GM21447 (cell line): ENCODE data around the gene RYR2.
"Not testable (repeated sequence)": the region's sequence is repeated elsewhere in the genome, so short reads cannot be mapped to it uniquely, and the experiment has no call there.

ENCODE experiments used
- ATAC-seq: cut with Tn5 transposase; IDR thresholded peaks from one replicate; pipeline ENCODE4 v1.9.1; 2021; ENCODE audit not compliant: unreplicated experiment

Gene RYR2

DNA sequence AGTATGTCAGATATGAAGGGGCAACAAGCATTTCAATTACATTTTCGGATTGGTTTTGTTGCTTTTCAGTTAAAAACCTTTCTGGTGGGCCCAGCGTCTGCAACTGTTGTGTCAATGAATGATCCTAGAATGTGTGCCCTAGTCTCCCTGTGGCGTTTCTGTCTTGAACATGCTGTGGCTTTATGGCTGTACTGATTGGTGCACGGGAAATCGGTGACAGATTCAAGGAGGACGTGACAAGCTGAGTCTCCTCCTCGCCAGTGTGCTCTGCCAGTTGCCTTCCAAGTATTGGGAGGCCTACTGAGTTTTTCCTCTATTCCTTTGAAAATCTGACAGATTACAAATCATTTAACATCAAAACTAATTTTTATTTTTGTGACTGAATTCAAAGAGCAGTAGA lies 721.2 kb downstream of the RYR2 start:
- no peak for ATAC-seq

DNA sequence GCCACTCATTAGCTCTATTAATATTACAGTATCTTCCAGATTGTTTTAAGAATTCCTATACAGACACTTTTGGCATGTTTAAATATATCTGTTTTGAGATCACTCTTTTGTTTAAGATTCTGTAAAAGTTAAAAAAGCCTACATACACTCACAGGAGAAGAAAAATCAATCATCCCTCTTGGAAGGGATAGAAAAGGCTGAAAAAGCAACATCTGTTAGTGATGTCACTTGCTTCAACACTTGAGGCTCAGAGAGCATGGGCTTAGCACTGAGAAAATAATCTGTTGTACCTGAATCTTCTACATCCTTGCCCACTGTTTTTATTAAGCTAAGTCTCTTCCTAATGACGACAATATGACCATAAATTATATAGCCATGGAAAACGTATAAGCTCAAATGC lies 721.8 kb downstream of the RYR2 start:
- no peak for ATAC-seq

DNA sequence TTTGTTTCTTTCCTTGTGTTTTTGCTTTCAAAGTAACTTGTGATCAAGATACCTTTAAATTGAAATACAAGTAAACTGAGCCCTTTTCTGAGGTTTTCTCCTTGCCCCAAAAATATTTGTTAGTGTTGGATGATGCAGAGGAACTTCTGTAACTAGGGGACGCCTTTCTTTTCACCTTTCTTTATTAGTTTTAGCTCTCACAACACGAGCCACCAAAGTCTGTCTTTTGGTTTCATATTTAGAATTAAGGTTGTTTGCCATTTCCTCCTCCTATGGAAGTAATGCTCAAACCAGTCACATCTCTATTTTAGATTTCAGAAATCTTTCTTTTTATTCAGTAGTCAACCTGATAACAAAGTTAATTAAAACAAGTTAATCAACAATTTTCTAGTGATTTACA lies 727.9 kb downstream of the RYR2 start:
- no peak for ATAC-seq

GRCh38 chr1:237772009-237772408 lies 730.0 kb downstream of the RYR2 start:
- ATAC-seq = no peak

DNA sequence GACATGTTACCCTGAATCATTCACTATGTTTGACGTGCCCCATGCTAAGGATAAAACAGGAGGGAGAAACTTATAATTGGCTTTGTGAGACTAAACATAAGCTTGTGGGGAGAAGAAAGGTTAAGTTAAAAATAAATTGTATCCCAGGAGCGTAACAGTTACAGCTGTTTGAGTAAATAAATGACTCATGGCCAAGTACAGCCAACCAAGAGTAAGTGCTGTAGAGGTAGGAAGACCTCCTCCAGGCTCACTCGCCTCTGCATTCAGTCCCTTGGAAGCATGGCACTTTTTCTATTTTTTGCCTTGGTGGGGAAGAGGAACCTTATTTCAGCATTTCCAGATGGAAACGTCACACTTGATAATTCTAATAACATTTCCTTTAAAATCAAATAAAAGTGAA lies 732.3 kb downstream of the RYR2 start:
- no peak for ATAC-seq

- no peak for ATAC-seq
These were observed 737.4 kb downstream of the RYR2 start for GRCh38 chr1:237779356-237779755.

GRCh38 chr1:237786066-237786719 lies 744.2 kb downstream of the RYR2 start:
- no peak for ATAC-seq

GRCh38 chr1:237788069-237788468 lies 746.1 kb downstream of the RYR2 start:
- ATAC-seq = no peak

- no peak for ATAC-seq
These were observed 747.6 kb downstream of the RYR2 start for GRCh38 chr1:237789619-237790018.

DNA sequence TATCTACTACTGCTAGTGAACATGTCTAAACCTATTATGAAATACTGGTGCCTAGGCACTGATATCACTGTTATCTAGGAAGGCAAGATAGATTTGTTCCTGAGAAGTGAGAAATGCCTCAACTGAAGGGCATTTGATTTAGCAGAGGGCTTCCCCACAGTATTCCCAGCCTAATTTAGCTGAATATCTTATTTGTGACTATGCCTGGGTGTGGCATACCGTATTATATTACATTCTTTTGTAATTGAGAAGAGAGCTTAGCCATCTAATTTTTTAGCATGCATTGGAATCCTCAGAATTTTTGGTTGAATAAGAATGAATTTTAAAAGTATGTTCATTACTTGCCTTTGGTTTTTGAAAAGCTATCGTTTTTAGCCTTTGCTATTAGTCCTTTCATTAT lies 749.6 kb downstream of the RYR2 start:
- ATAC-seq = no peak

DNA sequence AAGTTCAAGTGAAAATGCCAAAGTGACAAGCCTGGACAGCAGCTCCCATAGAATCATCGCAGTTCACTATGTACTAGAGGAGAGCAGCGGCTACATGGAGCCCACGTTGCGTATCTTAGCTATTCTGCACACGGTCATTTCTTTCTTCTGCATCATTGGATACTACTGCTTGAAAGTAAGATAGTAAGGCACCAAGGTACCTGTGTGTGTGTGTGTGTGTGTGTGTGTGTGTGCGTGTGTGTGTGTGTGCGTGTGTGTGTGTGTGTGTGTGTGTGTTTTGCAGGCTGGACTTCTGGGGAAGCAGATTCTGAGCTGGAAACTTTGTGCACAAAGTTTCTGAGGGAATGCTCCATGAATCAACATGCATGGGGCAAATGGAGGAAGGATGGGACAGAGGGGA lies 750.2 kb downstream of the RYR2 start:
- no peak for ATAC-seq

- ATAC-seq = no peak
These were observed 750.7 kb downstream of the RYR2 start for GRCh38 chr1:237792726-237793125.

GRCh38 chr1:237794071-237794470 lies 752.1 kb downstream of the RYR2 start:
- no peak for ATAC-seq

- ATAC-seq = no peak
These were observed 753.6 kb downstream of the RYR2 start for GRCh38 chr1:237795558-237795957.

DNA sequence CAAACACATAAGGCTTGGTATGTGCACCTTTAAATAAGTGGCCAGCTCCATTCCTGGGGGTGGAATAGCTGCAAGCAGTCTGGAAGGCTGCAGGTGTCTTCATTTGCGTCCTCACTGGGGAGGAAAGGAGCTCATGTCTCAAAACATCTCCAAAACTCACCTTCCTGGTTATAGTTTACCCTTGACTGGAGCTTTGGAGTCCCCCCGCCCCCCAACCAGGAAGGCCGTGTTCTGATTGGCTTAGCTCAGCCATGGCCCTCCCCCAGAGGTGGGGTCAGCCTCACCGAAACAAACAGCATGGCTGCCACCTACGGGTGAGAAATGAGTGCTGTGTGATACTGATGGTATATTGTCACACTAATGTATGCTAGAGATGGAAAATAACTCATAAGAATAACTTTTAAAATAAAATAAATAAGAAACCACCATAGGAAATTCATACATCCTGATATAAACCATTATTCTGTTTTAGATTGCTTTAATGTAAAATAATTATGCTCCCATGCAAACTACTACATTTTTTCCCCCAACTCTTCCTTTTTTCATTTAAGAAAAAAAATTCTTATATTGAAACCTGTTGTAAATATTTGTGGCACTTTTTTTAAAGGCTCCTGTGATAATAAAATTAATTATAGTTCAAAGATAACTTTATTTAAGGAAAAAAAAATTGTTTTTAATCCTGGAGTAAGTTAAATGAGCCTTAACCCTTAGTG lies 757.9 kb downstream of the RYR2 start:
- ATAC-seq = peak; percentile 82

DNA sequence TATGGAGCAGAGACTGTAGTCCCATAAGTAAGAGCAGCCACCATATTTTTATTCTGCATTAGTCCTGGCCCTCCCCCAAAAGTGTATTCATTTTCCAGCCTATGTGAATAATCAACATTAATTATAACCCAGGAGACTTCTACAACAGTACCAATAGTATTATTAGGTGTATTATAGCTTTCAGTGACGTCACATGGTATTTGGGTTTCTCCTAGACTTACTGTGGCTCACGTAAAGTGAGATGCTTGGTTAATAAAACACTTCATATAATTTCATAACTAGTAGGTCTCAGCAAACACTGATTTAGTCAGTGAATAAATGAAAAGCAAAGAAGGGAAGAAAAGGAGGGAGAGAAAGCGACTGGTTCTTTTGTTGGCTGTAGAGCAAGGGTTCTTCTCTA lies 762.5 kb downstream of the RYR2 start:
- no peak for ATAC-seq

- ATAC-seq = no peak
These were observed 767.1 kb downstream of the RYR2 start for GRCh38 chr1:237809099-237809498.

DNA sequence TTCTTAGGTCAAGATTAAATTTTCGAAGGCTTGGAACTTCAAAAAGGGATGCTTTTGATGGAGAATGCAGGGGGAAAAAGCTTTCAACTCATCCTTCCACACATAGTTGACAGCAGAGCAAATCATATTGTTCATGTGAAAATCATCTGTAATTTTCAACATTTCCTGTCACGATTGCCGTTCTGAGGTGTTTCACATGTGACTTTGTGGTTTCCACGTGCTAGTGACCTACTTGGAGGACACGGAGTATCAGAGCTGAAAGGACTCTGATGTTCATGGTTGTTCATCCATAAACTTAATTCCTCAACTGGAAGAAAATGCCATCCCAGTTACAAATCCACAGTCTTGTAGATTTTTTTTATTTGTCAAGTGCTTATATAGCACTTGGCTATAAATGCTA lies 769.6 kb downstream of the RYR2 start:
- ATAC-seq = no peak

- no peak for ATAC-seq
These were observed 770.1 kb downstream of the RYR2 start for GRCh38 chr1:237812061-237812460.

GRCh38 chr1:237814319-237814924 lies 772.4 kb downstream of the RYR2 start:
- ATAC-seq = no peak

DNA sequence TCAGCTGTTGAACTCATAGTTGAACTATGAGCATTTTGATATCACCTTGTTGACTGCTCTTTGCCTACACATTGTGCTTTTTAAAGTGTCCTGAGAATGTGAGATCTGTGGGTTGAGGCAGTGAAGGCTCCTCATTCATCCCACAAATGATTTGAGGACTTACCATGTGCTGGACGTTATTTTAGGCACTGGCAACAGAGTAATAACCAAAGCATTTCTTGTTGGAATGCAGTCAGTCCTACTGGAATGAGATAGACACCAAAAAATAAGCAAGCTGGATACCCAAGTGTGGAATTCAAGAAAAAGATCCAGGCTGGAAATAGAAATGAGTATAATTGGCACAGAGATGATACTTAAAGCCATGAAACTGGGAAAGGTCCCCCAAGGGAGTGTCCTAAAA lies 775.3 kb downstream of the RYR2 start:
- ATAC-seq = no peak

DNA sequence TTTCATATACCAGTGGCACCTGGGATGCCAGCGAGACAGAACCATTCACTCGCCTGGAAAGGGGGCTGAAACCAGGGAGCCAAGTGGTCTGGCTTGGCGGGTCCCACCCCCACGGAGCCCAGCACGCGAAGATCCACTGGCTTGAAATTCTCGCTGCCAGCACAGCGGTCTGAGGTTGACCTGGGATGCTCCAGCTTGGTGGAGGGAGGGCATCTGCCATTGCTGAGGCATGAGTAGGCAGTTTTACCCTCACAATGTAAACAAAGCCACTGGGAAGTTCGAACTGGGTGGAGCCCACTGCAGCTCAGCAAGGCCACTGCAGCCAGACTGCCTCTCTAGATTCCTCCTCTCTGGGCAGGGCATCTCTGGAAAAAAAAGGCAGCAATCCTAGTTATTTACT lies 778.6 kb downstream of the RYR2 start:
- not testable (repeated sequence) for ATAC-seq
